ENCODE results near the gene MELTF.

MELTF gene

DNA sequence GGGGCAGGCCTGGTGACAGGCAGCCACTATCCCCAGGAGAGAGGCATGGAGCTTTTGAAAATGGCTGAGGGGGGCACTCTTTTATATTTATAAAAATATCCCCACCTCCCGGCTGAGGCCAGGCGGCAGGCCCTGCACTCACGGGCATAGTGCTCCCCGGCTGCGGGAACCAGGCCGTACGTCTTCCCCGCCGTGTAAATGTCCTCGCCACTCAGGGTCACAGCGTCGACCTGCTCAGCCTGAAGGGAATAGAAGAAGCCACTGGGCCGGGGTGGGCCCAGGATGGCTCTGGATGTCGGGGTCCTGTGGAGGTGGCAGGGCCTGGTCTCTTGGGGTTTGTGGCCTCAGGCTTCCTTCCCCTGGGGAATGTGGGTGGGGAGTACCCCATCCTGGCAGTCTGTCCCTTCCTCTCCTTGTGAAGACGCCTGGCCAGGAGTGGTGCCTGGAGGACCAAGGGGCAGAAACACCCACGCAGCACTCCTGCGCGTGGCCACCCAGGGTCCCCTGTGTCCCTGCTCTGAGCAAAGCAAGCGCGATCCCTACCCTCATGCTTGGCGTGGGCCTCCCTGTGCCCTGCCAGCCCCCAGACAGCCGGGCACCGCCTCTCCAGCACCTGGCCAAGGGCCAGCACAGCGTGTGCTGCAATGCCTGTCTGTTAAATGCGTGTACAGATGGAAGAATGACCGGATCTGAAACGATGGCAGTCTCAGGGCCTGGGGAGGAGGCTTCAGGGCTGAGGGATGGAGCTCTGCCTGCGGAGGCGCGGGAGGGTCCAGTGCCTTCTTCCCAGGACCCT lies 18.9 kb downstream of the MELTF start:
- no peak for DNase-seq (ENCODE audit: low read depth)

DNA sequence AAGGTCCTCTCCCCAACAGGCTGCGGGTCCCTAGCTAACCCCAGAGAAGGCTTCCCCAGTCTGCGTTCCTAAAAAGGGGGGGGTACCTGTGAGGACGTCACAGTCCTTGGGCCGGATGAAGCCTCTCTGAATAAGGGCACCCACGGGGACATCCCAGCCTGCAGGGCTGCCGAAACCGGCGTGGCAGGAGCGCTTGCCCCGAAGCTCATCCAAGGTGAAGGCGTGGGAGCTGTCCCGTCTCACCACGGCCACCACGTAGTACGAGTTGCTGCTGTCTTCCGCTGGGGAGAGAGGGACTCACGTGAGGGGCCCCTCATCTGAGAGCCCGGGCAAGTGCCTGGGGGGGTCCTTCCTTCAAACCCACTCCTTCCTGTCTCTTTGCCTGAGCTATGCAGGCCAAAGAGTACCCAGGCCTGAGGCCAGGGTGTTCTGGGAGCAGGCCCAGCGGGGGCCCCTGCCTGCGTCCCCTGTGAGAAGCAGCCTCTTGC lies 20.0 kb downstream of the MELTF start:
- no peak for DNase-seq (ENCODE audit: low read depth)

DNA sequence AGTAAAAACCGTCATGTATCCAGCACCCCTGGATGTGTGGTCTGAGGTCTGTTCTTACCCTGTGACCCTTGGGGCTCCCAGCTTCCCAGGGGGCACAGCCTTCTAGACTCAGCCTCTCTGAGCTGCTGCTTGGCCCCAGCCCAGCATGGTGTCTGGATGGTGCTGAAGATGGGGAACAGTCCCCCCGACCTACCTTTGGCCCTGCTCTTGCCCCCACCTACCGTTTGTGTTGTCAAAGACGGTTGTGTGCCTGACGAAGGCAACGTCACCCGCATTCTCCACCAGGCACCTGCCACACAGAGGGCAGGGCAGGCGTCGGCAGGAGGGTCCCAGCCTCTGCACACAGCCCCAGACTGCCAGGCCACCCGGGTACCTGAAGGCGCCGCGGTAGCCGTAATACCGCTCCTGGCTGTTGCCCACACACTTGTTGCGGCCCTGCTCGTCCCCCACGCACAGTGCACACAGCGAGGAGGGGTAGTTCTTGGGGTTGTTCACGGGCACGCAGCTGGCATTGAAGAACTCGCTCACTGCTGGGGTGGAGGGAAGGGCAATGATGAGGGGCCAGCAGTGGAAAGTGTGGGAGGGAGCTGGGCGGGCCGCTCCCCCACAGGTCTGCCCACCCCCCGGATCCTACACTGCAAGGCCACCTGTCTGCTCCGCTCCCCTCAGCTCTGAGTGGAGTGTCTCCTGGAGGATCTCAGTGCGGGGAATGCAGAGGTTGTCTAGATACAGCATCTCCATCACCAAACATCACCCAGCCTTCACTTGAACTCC lies 21.0 kb downstream of the MELTF start:
- DNase-seq (ENCODE audit: low read depth), result no peak

DNA sequence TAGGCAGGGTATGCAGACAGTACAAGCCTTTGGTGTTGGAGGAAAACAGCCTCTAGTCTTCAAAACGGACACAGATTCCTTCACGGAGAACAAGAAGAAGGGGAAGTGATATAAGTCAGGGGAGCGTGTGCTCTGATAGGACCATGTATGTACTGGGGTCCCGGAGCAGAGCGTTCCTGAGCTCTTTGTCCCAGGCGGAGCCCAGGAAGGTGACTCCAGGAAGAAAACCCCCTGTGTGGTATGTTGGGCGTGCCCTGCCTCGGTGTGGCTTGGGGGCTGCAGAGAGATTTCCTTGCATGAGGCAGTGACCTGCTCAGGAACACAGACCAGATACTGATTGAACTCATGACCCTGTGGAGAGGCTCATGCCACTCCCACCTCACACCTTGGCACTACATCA lies 21.7 kb downstream of the MELTF start:
- DNase-seq (ENCODE audit: low read depth), result no peak

DNA sequence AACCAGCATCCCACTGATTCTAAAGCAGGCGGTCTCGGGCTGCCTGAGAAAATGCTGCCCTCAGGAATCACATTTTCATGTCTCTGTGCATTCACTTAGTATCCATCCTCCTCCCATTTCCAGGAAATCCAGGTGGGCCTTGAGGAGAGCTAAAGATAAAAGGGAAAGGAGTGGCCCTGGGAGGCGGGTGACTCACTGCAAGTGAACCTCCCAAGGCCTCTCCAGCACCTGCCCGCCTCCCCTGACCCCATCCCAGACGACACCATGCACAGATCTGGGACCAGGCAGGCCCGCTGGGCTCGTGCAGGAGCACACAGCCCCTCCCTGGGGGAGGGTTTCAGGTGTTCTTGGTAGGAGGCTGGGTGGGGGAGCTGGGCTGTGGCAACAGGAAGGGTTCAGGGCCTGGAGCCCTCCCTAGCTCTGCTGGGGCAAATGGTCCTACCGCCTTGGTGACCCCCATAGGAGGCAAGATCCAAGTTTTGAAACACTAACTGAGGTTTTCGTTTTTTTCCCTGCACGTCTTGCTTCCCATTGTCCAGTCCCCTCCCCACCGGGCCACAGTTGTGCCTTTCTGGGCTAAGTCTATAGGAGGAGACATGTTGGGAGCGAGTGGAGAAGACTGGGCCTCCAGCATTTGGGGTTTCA lies 22.2 kb downstream of the MELTF start:
- no peak for DNase-seq (ENCODE audit: low read depth)

DNA sequence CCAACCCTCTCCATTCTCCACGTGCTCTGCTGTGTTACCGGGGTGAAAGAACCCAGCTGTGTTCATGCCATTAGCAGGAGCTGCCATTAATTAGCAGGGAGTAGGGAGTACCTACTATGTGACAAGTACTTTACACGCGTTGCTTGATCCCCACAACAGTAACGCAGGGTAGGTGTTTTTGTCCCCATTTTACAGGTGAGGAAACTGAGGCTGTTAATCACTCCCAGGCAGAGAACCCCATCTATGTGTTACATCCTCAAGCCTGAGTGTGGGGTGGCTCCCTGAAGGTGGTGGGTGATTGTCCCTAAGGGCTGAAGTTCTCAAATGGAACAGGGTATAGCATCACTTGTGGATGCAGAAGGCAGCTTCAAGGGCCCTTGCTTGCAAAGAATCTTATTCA lies 22.8 kb downstream of the MELTF start:
- no peak for DNase-seq (ENCODE audit: low read depth)

DNA sequence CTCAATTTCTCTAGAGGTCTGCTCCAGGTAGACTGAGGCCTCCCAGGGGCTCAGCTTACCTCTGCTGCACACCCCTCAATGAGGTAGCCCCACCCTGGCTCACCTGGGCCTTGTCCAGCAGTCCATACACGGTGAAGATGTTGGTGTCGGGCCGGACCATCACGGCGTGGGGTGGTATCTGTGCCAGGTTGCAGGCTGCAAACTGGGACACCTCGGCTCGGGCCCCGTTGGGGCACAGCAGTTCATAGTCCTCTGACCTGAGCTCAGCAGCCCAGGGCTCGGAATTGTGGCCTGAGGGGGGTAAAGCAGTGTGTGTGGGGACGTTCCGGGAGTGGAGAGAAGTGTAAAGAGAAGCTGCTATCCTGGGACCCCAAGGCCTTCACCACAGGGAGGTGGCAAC lies 23.2 kb downstream of the MELTF start:
- no peak for DNase-seq (ENCODE audit: low read depth)

DNA sequence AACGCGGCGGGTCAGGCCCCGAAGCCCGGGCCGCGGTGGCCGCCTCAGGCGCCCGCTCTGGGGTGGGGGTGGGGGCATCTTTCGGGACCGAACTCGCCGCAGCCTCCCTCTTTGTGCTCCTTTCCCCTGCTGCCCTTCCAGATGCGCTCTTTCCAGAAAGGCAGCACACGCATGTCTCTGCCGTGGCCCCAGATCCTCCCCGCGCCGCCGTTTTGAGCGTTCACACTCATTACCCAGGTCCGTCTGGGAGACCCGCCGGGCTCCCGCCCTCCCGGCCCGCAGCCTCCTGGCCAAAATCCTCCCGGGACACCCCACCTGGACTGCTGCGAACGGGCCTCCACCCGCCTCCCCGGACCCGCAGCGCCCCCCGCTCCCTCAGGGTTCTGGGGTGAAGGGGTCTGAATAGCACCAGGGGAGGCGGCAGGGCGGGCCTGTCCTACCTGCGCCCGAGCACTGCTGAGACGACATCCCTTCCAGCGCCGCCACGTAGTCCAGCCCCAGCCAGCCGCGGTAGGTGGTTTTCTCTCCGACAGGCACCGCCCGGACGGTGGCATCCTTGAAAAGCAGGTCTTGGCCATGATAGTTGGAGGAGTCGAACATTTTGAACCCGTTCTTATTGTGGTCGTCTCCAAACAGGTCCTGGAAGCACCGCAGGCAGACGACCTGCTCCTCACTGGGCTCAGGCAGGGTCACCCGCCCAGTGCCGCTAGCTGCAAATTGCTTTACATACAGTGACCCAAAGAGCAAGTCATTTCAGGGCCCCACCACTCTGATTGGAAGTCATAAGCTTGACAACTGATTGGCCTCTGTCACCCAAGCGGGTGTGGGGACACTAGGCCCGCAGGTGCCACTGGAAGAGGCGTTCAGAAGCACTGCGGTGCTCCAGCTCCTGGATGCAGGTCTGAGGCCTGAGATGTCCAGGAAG lies 25.9 kb downstream of the MELTF start:
- DNase-seq (ENCODE audit: low read depth), result no peak

DNA sequence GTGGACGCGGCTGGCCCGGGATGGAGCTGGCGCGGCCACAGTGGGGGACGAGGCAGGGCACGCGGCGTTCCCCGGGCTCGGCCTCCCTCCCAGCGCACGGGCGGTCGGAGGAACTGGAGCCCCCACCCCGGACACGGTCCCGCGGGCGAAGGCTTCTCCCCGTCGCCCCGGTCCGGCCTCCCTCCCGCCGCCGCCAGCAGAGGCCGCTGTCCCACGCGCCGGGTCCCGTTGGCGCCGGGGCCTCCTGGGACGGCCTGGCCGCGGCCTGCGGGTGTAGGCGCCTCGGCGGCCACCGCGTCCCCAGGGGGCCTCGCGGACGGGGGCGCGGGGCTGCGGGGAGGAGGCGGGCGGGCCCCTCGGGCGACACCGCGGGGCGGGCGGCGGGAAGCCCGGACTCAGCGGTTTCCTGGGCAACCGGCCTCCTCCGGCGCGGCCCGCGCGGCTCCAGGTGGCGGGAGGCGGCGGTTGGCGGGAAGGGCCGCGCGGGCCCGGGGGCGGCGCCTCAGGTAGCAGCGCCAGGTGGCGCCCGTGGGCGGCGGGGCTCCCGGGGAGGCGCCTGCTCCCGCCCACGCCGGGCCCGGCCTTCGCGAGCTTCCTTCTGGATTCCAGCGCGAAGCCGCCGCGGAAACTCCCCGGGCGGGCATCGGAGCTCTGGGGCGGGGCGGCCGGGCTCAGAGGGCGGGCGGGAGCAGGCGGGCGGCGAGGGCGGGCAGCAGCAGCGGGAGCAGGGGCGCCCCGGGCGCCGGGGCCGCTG lies 26.7 kb downstream of the MELTF start:
- DNase-seq (ENCODE audit: low read depth), result peak; percentile 10

DNA sequence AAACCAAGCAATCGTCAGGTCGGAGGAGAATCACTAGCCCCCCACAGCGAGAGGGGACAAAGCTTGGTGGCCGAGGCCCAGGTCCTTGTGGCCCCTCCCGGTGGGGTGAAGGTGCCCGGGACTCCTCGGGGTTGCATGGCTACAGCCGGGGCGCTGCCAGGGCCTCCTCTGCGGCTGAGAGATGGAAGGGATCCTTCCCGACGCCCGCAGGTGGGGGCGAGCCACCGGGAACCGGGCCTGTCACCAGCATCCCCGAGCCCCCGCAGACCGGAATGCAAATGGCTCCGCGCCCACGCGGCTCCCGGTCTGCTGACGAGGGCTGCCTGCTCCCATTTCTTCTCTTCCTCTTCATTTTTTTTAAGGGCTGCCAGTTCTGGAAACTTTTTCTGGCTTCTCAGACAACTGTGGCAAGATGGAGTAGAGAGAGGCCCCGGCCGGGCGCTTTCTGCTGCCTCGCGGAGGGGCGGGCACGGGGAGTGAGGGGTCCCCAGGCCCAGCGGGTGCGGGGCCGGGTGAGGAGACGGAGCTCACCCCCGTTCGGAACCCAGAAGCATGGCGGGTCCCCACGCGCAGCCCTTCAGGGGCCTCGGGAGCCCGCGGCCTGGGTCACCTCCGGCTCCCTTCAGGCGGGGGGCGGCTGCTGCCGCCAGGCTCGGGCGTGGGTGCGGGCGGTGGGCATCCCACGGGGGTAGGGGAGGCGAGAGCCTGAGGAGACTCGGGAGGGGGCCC lies 27.5 kb downstream of the MELTF start:
- DNase-seq (ENCODE audit: low read depth), result no peak

DNA sequence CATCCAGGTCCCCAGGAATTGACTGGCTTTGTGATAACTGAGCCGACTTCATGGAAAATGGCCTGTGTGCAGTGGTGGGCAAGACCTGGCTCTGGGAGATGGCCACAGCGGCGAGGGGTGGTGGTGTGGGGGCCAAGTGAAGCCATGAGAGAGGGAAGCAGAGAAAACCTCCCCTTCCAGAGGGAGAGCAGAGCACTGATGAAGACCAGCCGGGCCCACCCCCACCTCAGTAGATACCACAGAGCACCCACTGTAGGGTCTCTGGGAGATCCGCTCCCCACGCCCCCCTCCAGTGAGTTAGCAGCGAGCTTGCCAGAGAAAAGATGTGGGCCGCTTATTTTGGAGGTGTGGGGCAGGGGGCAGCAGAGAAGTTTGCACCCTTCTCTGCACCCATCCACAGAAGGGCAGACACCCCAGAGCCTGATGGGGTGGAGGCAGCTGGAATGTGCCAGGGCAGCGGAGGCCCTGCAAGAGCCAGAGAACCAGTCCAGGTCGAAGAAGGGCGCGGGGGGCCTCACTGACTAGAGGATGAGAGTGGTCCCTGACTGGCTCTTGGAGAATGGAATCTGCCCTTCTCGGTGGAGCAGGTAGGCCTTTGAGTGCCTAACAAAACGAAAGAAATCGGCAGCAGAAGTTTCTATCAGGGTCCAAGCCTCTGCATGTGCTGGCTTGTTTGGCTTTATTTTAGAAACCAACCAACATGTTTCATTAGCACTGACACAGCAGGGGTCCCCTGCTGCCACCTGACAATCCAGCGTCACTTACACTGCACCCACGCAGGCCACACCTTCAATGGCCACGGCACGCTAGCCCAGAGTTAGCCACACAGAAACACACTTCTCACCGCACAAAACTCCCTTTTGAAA lies 28.3 kb downstream of the MELTF start:
- no peak for DNase-seq (ENCODE audit: low read depth)

DNA sequence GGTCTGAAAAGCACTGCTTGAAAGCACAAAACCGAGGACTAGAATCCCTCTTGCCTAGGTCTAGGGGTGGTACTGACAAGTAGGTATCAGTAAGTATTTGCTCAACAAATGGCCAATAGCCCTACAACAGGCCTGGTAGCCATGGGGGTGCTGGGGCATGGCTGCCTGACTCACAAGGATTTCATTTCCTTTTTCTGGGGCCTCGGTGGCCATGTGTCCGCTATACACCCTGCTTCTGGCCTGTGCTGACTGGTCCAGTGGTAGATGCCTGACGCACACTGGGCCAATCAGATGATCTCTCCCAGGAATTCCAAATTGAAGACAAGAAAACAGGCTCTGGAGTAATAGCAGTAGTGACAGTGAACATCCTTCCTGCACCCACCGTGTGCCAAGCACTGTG lies 29.4 kb downstream of the MELTF start:
- peak; percentile 6 for DNase-seq (ENCODE audit: low read depth)

DNA sequence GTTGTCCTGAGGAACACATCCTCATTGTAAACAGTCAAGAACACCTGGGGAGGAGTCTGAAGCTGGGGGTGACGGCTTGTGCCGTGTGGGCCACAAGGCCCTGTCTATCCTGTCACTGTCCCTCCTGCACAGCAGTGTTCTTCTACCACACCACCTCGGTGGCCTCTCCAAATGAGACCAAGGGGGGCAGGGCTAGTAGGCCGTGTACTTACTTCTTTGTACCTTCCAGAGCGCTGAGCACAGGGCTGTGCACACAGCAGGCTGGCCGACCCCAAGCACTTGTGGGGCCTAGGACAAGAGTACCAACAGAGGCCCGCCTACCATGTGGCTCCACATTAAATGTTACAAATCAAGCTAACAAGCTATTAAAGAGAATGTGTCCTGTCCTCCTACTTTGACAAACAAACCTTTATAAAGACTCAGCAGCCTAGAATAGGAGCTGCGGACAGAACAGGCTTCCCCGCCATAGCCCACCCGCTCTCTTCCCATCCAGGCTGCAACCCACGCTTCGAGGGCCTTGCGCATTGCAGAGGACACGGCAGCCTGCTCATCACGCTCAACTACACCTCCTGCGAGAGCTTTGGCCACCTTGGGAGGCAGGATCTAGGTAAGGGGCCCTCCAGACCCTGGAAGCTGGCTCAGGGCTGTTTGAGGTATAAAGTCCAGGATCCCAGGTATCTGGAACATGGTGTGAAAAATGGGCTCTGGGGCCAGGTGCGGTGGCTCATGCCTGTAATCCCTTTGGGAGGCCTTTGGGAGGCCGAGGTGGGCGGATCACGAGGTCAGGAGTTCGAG lies 30.5 kb downstream of the MELTF start:
- DNase-seq (ENCODE audit: low read depth), result no peak

DNA sequence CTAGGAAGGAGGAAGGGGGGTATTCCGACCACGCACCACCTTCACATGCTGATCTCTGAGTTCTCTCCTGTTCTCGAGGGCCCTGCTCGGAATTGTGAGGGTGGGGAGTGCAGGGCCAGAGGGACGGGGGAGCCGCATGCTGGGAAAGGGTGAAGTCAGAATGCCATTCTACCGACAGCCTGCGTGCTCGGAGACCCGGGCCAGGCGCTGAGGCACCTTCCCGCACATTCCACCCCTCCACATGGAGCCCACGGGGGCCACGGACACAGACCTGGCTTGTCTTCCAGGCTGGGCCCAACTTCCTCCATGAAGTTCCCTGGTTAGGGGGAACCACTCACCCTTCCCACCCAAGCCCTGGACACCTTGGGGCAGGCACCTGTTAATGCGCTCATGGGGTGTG lies 32.3 kb downstream of the MELTF start:
- no peak for DNase-seq (ENCODE audit: low read depth)

DNA sequence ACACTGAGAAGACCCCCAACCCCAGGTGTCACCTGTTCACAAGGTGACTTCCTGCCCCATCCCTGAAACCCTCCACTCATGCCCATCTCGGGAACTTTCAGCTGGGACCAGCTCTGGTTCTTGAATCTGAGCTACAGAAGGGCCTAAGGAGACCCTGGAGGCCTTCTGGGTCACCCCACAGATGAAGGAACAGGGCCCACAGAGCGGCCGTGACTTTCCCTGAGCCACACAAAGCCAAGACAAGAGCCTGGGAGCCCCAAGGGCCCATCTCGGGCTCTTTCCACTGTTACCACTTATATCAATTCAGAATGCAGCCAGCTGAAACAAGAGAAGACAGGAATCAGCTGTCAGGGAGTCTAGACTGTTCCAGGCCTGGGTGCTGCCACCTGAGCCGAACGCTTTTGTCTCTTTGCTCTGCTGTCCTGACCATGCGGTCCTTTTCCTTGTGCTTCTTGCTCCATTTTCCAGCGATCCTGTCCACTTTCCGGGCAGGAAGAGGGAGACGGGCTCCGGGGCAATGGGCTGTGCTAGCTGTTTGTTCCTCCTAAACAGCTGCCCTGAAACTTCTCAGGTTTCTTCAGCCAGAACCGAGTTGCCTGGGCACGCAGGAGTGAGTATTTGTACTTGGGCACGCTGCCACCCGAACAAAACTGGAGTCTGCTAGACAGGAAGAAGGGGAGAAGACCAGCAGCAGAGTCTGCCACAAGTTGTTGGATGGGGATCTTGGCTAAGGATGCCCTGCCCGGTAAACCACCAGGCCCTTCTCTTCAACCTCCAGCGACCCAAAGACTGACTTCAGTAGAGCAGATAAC lies 33.0 kb downstream of the MELTF start:
- no peak for DNase-seq (ENCODE audit: low read depth)

DNA sequence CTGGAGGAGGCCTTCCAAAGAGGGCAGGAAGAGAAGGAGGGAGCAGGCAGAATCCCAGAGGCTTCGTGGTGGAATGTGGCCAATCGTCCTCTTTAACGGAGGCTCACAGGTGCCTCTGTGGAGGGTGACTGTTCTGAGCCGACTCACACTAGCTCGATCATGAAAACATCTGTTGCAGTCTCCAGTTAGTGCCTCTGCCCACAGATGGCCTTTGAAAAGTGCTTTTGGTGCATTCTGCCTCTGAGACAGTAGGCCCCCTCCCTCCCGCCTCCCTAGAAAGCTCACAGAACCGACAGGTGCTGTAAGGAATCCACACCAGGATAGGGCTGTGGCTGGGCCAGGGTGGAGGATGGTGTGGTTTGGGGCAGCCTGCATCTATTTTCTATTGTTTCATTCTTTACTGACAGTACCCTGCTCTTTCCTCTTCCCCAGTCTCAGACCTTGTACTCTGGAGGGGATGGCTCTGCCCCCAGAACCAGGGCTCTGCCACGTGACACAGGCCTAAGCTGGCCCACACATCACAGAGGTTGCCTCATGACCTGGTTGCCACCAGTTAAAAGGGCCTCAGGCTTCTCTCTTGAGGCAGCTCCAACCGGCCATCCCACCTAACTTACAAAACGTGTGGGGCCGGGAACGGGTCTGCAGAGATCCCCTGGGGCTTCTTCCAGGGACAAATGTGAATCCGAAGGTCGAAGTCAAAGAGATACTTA lies 33.8 kb downstream of the MELTF start:
- DNase-seq (ENCODE audit: low read depth), result no peak

DNA sequence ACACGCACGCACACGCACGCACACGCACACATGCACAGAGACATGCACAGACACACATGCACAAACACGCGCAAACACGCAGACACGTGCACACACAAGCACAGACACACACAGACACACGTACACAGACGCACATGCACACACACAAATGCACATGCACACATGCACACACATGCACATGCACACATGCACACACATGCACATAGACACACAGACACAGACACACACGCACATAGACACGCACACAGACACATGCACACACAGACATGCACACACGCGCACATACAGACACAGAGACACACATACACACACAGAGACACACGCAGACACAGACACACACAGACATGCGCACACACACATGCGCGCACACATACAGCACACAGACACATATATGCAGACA lies 34.6 kb downstream of the MELTF start:
- DNase-seq (ENCODE audit: low read depth), result no peak

All from HS-5 (cell line).